HG02885 (cell line): Measurements from ENCODE around the gene CD8B2.
"Not testable (repeated sequence)": the region's sequence is repeated elsewhere in the genome, so short reads cannot be mapped to it uniquely, and the experiment has no call there.

Experiments used
- ATAC-seq: cut with Tn5 transposase; IDR thresholded peaks from one replicate; pipeline ENCODE4 v1.9.1; 2021; ENCODE audit warnings: mild to moderate bottlenecking; ENCODE audit not compliant: unreplicated experiment, poor library complexity

The CD8B2 gene

GRCh38 chr2:106486551-106487385 is at the start of gene CD8B2:
CD8B2 (plus strand) TSS chr2:106487364; CDS start chr2:106487427, 63 bp downstream.
- ATAC-seq: not testable (repeated sequence)

GRCh38 chr2:106461882-106462281 is 25.3 kb upstream of the CD8B2 start:
- not testable (repeated sequence) for ATAC-seq

GRCh38 chr2:106467516-106467915 is 19.6 kb upstream of the CD8B2 start:
- not testable (repeated sequence) for ATAC-seq

- ATAC-seq: not testable (repeated sequence)
Measured at GRCh38 chr2:106468107-106468506, 19.1 kb upstream of the CD8B2 start, which contains the start of gene RGPD3. RGPD3 (minus strand) TSS chr2:106468413; CDS start chr2:106468288, 125 bp downstream.

- ATAC-seq: peak; percentile 70
Measured at GRCh38 chr2:106470658-106471057, 16.5 kb upstream of the CD8B2 start.

GRCh38 chr2:106477647-106478046 is 9.5 kb upstream of the CD8B2 start:
- ATAC-seq: not testable (repeated sequence)

GRCh38 chr2:106479563-106479962 is 7.6 kb upstream of the CD8B2 start:
- ATAC-seq: not testable (repeated sequence)

GRCh38 chr2:106487386-106488191 is 425 bp downstream of the CD8B2 start:
- not testable (repeated sequence) for ATAC-seq

- ATAC-seq: not testable (repeated sequence)
Measured at GRCh38 chr2:106489701-106490100, 2.5 kb downstream of the CD8B2 start.

GRCh38 chr2:106492399-106492798 is 5.2 kb downstream of the CD8B2 start:
- ATAC-seq: not testable (repeated sequence)

- not testable (repeated sequence) for ATAC-seq
Measured at GRCh38 chr2:106492913-106493312, 5.7 kb downstream of the CD8B2 start.

- not testable (repeated sequence) for ATAC-seq
Measured at GRCh38 chr2:106498549-106498948, 11.4 kb downstream of the CD8B2 start.

- ATAC-seq: not testable (repeated sequence)
Measured at GRCh38 chr2:106500350-106500749, 13.2 kb downstream of the CD8B2 start.

GRCh38 chr2:106502351-106502750 is 15.2 kb downstream of the CD8B2 start:
- ATAC-seq: not testable (repeated sequence)

GRCh38 chr2:106504192-106504591 is 17.0 kb downstream of the CD8B2 start:
- ATAC-seq: not testable (repeated sequence)

- not testable (repeated sequence) for ATAC-seq
Measured at GRCh38 chr2:106504787-106505186, 17.6 kb downstream of the CD8B2 start.

GRCh38 chr2:106506002-106506687 is 19.0 kb downstream of the CD8B2 start:
- ATAC-seq: not testable (repeated sequence)

- not testable (repeated sequence) for ATAC-seq
Measured at GRCh38 chr2:106508660-106509373, 21.7 kb downstream of the CD8B2 start.

GRCh38 chr2:106509374-106509770 is 22.2 kb downstream of the CD8B2 start:
- ATAC-seq: not testable (repeated sequence)

- not testable (repeated sequence) for ATAC-seq
Measured at GRCh38 chr2:106510791-106511190, 23.6 kb downstream of the CD8B2 start.
